Stimulated activated CD4-positive, alpha-beta T cell treated with anti-CD3 and anti-CD28 coated beads, Interleukin-4, amount 100 ng/mL, for 1 hour (primary cell): ENCODE measurements around the gene PDZD2.
"Not testable (repeated sequence)": the region's sequence is repeated elsewhere in the genome, so short reads cannot be mapped to it uniquely, and the experiment has no call there.

Experiments
- DNase-seq: peaks from one replicate; pipeline ENCODE4 v3.0.0-alpha.2; 2020

The PDZD2 gene

GRCh38 chr5:31698673-31699072 is 59.7 kb downstream of the PDZD2 start:
- DNase-seq = no peak

- DNase-seq = no peak
Measured at GRCh38 chr5:31701642-31702299, 62.8 kb downstream of the PDZD2 start.

- no peak for DNase-seq
Measured at GRCh38 chr5:31702712-31703111, 63.8 kb downstream of the PDZD2 start.

GRCh38 chr5:31703757-31704156 is 64.8 kb downstream of the PDZD2 start:
- DNase-seq = no peak

- no peak for DNase-seq
Measured at GRCh38 chr5:31706186-31706585, 67.3 kb downstream of the PDZD2 start.

- DNase-seq = no peak
Measured at GRCh38 chr5:31707329-31707728, 68.4 kb downstream of the PDZD2 start.

- no peak for DNase-seq
Measured at GRCh38 chr5:31708089-31708488, 69.2 kb downstream of the PDZD2 start.

GRCh38 chr5:31711363-31711762 is 72.4 kb downstream of the PDZD2 start:
- no peak for DNase-seq

GRCh38 chr5:31711935-31712592 is 73.1 kb downstream of the PDZD2 start:
- DNase-seq = no peak

- no peak for DNase-seq
Measured at GRCh38 chr5:31717561-31717960, 78.6 kb downstream of the PDZD2 start.

- DNase-seq = no peak
Measured at GRCh38 chr5:31720004-31720403, 81.1 kb downstream of the PDZD2 start.

GRCh38 chr5:31720811-31721345 is 81.9 kb downstream of the PDZD2 start:
- no peak for DNase-seq

- DNase-seq = no peak
Measured at GRCh38 chr5:31722111-31722510, 83.2 kb downstream of the PDZD2 start.

GRCh38 chr5:31725996-31726395 is 87.1 kb downstream of the PDZD2 start:
- DNase-seq = no peak

GRCh38 chr5:31726952-31727351 is 88.0 kb downstream of the PDZD2 start:
- DNase-seq = no peak

- DNase-seq = no peak
Measured at GRCh38 chr5:31728039-31728438, 89.1 kb downstream of the PDZD2 start.

GRCh38 chr5:31728806-31729205 is 89.9 kb downstream of the PDZD2 start:
- not testable (repeated sequence) for DNase-seq

- DNase-seq = no peak
Measured at GRCh38 chr5:31730139-31730538, 91.2 kb downstream of the PDZD2 start.

GRCh38 chr5:31731016-31731415 is 92.1 kb downstream of the PDZD2 start:
- DNase-seq = no peak

GRCh38 chr5:31731710-31732301 is 92.9 kb downstream of the PDZD2 start:
- no peak for DNase-seq

GRCh38 chr5:31732821-31733220 is 93.9 kb downstream of the PDZD2 start:
- not testable (repeated sequence) for DNase-seq

- DNase-seq = no peak
Measured at GRCh38 chr5:31733371-31733770, 94.4 kb downstream of the PDZD2 start.

GRCh38 chr5:31736127-31736526 is 97.2 kb downstream of the PDZD2 start:
- no peak for DNase-seq

GRCh38 chr5:31738199-31738598 is 99.3 kb downstream of the PDZD2 start:
- DNase-seq = no peak
